GM12872 (cell line): ENCODE results near the gene CEP250.
A peak's percentile ranks its signal among the peaks of the same experiment; 100 is the strongest.

Experiments
- CTCF ChIP-seq: IDR thresholded peaks from 3 replicates; pipeline ENCODE4 v1.5.1; 2011; ENCODE audit warnings: low read depth, mild to moderate bottlenecking, low read length, moderate library complexity; ENCODE audit not compliant: insufficient read depth

The CEP250 gene

GRCh38 chr20:35432430-35432735 lies 23.0 kb upstream of the CEP250 start:
- peak; percentile 8; the same call in 1 of the 3 replicates for TF ChIP-seq CTCF

GRCh38 chr20:35433337-35433736 lies 22.1 kb upstream of the CEP250 start:
- no peak for TF ChIP-seq CTCF

- no peak for TF ChIP-seq CTCF
Measured at GRCh38 chr20:35434085-35435005, 21.1 kb upstream of the CEP250 start.

GRCh38 chr20:35436177-35436573 lies 19.2 kb upstream of the CEP250 start:
- no peak for TF ChIP-seq CTCF

- no peak for TF ChIP-seq CTCF
Measured at GRCh38 chr20:35437599-35437998, 17.8 kb upstream of the CEP250 start.

- TF ChIP-seq CTCF: no peak
Measured at GRCh38 chr20:35443003-35443402, 12.4 kb upstream of the CEP250 start.

- TF ChIP-seq CTCF: no peak
Measured at GRCh38 chr20:35444226-35444625, 11.2 kb upstream of the CEP250 start.
